ENCODE data around the gene LDB2. TPM values are rescaled to one million over a fixed set of nuclear protein-coding genes. Genes with fewer than 3 reads are reported as not detected.

The LDB2 gene
- total RNA-seq, 2 donors from 2014 or later = 11.4 to 14.5 TPM

DNA sequence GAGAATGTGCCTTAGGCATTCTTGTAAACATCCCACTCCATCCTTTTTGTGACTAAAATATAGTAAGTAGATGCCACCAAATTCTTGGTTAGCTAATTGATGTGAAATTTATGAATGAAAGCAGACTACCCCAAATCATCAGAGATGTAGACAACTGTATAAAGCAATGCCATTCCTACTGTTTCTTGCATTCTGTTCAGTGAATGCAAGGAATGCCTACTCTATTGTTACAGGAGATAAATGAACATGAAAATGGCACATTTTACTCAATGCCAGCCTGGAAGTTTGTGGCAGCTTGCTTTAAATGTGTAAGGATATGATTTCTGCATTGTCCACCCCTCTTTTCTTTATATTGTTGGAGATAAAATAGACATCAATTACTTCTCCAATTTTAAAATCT is 317.9 kb downstream of the LDB2 start:
- TF ChIP-seq, protein P1, sequence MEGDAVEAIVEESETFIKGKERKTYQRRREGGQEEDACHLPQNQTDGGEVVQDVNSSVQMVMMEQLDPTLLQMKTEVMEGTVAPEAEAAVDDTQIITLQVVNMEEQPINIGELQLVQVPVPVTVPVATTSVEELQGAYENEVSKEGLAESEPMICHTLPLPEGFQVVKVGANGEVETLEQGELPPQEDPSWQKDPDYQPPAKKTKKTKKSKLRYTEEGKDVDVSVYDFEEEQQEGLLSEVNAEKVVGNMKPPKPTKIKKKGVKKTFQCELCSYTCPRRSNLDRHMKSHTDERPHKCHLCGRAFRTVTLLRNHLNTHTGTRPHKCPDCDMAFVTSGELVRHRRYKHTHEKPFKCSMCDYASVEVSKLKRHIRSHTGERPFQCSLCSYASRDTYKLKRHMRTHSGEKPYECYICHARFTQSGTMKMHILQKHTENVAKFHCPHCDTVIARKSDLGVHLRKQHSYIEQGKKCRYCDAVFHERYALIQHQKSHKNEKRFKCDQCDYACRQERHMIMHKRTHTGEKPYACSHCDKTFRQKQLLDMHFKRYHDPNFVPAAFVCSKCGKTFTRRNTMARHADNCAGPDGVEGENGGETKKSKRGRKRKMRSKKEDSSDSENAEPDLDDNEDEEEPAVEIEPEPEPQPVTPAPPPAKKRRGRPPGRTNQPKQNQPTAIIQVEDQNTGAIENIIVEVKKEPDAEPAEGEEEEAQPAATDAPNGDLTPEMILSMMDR (conservative IDR thresholded peaks at IDR 0.05) = no peak
- Histone ChIP-seq H3K9me3 (ENCODE audit: control insufficient read depth, low read length) (no peaks in the 10 kb centered on the region), H3K4me3 (ENCODE audit: low read length) (no peak overlapping the region), H3K9ac (ENCODE audit: extremely low read depth, low read length, poor library complexity, severe bottlenecking) (no peak overlapping the region), H3K36me3 (ENCODE audit: control insufficient read depth, insufficient read depth, low read length) (no peaks in the 10 kb centered on the region), H3K27ac (ENCODE audit: low read depth, low read length) (no peak overlapping the region), H3K4me1 (ENCODE audit: control insufficient read depth, insufficient read depth, low read length) (no peaks in the 10 kb centered on the region), H3K27me3 (ENCODE audit: control insufficient read depth, insufficient read depth, low read length, poor library complexity, severe bottlenecking) (no peaks in the 10 kb centered on the region)
- H3K36me3 Mint-ChIP-seq (ENCODE audit: low read depth) = no peaks in the 10 kb centered on the region
- no peaks in the 10 kb centered on the region for H3K9me3 Mint-ChIP-seq
- DNase-seq = no peak
- H3K27me3 Mint-ChIP-seq (ENCODE audit: insufficient read depth) = no peaks in the 10 kb centered on the region
- H3K4me1 Mint-ChIP-seq = no peaks in the 10 kb centered on the region
- no peak overlapping the region for H3K27ac Mint-ChIP-seq
- H3K4me3 Mint-ChIP-seq = no peak overlapping the region

DNA sequence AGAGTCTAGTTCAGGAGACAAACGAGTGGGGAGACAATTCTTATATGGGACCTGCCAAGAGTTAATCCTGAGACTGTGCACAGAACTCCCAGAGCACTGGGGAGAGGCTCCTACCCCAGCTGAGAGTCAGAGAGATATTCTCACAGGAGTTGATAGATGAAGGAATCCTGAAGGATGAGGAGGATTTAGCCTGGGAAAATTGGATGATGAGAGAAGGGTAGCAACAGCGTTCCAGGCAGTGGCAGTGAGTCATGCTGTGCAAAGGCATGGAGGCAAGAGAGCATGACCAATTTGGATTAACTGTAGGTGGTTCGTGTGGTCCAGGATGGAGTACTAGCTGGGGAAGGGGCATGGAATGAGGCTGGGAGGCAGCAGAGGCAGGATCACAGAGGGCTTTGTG is 318.6 kb downstream of the LDB2 start:
- no peak overlapping the region for H3K4me3 ChIP-seq (ENCODE audit: low read length)
- DNase-seq = no peak
- Mint-ChIP-seq H3K4me1 (no peaks in the 10 kb centered on the region), H3K36me3 (ENCODE audit: low read depth) (no peaks in the 10 kb centered on the region), H3K9me3 (no peaks in the 10 kb centered on the region), H3K27me3 (ENCODE audit: insufficient read depth) (no peaks in the 10 kb centered on the region), H3K4me3 (no peak overlapping the region), H3K27ac (no peak overlapping the region)
- no peaks in the 10 kb centered on the region for H3K27me3 ChIP-seq (ENCODE audit: control insufficient read depth, insufficient read depth, low read length, poor library complexity, severe bottlenecking)
- no peak overlapping the region for H3K27ac ChIP-seq (ENCODE audit: low read depth, low read length)
- H3K36me3 ChIP-seq (ENCODE audit: control insufficient read depth, insufficient read depth, low read length) = no peaks in the 10 kb centered on the region
- WGBS, 2 experiments (ENCODE audit: insufficient coverage in 1 of 2, insufficient read length in 1 of 2) = 76 to 93% methylated on average over 2 to 3 of the region's 3 CpGs
- H3K9me3 ChIP-seq (ENCODE audit: control insufficient read depth, low read length) = no peaks in the 10 kb centered on the region
- no peak overlapping the region for H3K9ac ChIP-seq (ENCODE audit: extremely low read depth, low read length, poor library complexity, severe bottlenecking)
- TF ChIP-seq, protein P1 (conservative IDR thresholded peaks at IDR 0.05) = no peak
- no peaks in the 10 kb centered on the region for H3K4me1 ChIP-seq (ENCODE audit: control insufficient read depth, insufficient read depth, low read length)

DNA sequence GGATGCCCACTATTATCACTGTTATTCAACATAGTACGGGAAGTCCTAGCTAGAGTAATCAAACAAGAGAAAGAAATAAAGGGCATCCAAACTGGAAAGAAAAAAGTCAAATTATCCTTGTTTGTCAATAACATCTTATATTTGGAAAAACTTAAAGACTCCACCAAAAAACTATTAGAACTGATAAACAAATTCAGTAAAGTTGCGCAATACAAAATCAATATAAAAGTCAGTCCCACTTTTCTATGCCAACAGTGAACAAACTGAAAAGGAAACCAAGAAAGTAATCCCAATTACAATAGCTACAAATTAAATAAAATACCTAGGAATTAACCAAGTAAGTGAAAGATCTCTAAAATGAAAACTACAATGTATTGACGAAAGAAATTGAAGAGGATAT is 321.3 kb downstream of the LDB2 start:
- Mint-ChIP-seq H3K36me3 (ENCODE audit: low read depth) (no peaks in the 10 kb centered on the region), H3K4me3 (no peak overlapping the region), H3K4me1 (no peaks in the 10 kb centered on the region), H3K27me3 (ENCODE audit: insufficient read depth) (no peaks in the 10 kb centered on the region), H3K27ac (no peak overlapping the region), H3K9me3 (no peaks in the 10 kb centered on the region)
- Histone ChIP-seq H3K4me3 (ENCODE audit: low read length) (no peak overlapping the region), H3K27me3 (ENCODE audit: control insufficient read depth, insufficient read depth, low read length, poor library complexity, severe bottlenecking) (no peaks in the 10 kb centered on the region), H3K36me3 (ENCODE audit: control insufficient read depth, insufficient read depth, low read length) (no peaks in the 10 kb centered on the region), H3K27ac (ENCODE audit: low read depth, low read length) (no peak overlapping the region), H3K4me1 (ENCODE audit: control insufficient read depth, insufficient read depth, low read length) (no peaks in the 10 kb centered on the region), H3K9me3 (ENCODE audit: control insufficient read depth, low read length) (no peaks in the 10 kb centered on the region), H3K9ac (ENCODE audit: extremely low read depth, low read length, poor library complexity, severe bottlenecking) (no peak overlapping the region)
- TF ChIP-seq, protein P1 (conservative IDR thresholded peaks at IDR 0.05) = no peak
- no peak for DNase-seq
- WGBS, 2 experiments (ENCODE audit: insufficient coverage in 1 of 2, insufficient read length in 1 of 2) = 99 to 100% methylated on average over 1 to 2 of the region's 3 CpGs
